WTC11 (cell line): ENCODE data around the gene GPC6.

Experiments
- ATF1 ChIP-seq: sonication (generic); formaldehyde crosslinking; IDR thresholded peaks from 2 replicates; pipeline ENCODE4 v1.8.1; 2023; ENCODE audit warnings: mild to moderate bottlenecking, moderate library complexity, missing genetic modification reagents
- CREB1 ChIP-seq: sonication (generic); formaldehyde crosslinking; IDR thresholded peaks from 2 replicates; pipeline ENCODE4 v1.8.0; 2023; ENCODE audit warnings: mild to moderate bottlenecking, missing genetic modification reagents
- CTCF ChIP-seq: fragments of 200-600 bp; IDR thresholded peaks from 2 replicates; pipeline ENCODE4 v1.8.0; 2022; ENCODE audit warnings: antibody characterized with exemption
- E2F1 ChIP-seq: sonication (generic); formaldehyde crosslinking; IDR thresholded peaks from 2 replicates; pipeline ENCODE4 v1.8.0; 2022; ENCODE audit warnings: mild to moderate bottlenecking, missing genetic modification reagents
- ELF4 ChIP-seq: sonication (generic); formaldehyde crosslinking; IDR thresholded peaks from 2 replicates; pipeline ENCODE4 v1.8.1; 2022; ENCODE audit warnings: low read depth, mild to moderate bottlenecking, moderate library complexity, missing genetic modification reagents
- FOXP1 ChIP-seq: sonication (generic); formaldehyde crosslinking; IDR thresholded peaks from 2 replicates; pipeline ENCODE4 v1.8.0; 2022; ENCODE audit warnings: missing genetic modification reagents, mild to moderate bottlenecking, moderate library complexity, borderline replicate concordance
- MXD4 ChIP-seq: fragments of 250-450 bp; sonication (Bioruptor Pico); IDR thresholded peaks from 2 replicates; pipeline ENCODE4 v1.8.0; 2021; ENCODE audit warnings: mild to moderate bottlenecking, moderate library complexity, borderline replicate concordance
- NR1H2 ChIP-seq: sonication (generic); formaldehyde crosslinking; IDR thresholded peaks from 2 replicates; pipeline ENCODE4 v1.9.0; 2021; ENCODE audit warnings: mild to moderate bottlenecking, moderate library complexity, missing genetic modification reagents
- SOX15 ChIP-seq: fragments of 250-450 bp; sonication (Bioruptor Pico); IDR thresholded peaks from 2 replicates; pipeline ENCODE4 v1.9.0; 2021; ENCODE audit warnings: mild to moderate bottlenecking
- SP1 ChIP-seq: sonication (generic); formaldehyde crosslinking; conservative IDR thresholded peaks from 2 replicates; pipeline ENCODE4 v1.8.1; 2022; ENCODE audit warnings: missing genetic modification reagents
- ZBTB43 ChIP-seq: sonication (generic); formaldehyde crosslinking; IDR thresholded peaks from 2 replicates; pipeline ENCODE4 v1.8.1; 2023; ENCODE audit warnings: mild to moderate bottlenecking, missing genetic modification reagents
- ZNF423 ChIP-seq: fragments of 250-450 bp; sonication (Bioruptor Pico); IDR thresholded peaks from 2 replicates; pipeline ENCODE4 v2.1.2; 2022; ENCODE audit warnings: mild to moderate bottlenecking, moderate library complexity
- TF ChIP-seq, protein P1 (sequence below): sonication (generic); formaldehyde crosslinking; IDR thresholded peaks from 2 replicates; pipeline ENCODE4 v1.8.1; 2023; ENCODE audit warnings: mild to moderate bottlenecking, missing genetic modification reagents, borderline replicate concordance
- TF ChIP-seq, protein P2 (sequence below): sonication (generic); formaldehyde crosslinking; IDR thresholded peaks from 2 replicates; pipeline ENCODE4 v1.8.0; 2023; ENCODE audit warnings: missing genetic modification reagents, mild to moderate bottlenecking, borderline replicate concordance

DNA sequence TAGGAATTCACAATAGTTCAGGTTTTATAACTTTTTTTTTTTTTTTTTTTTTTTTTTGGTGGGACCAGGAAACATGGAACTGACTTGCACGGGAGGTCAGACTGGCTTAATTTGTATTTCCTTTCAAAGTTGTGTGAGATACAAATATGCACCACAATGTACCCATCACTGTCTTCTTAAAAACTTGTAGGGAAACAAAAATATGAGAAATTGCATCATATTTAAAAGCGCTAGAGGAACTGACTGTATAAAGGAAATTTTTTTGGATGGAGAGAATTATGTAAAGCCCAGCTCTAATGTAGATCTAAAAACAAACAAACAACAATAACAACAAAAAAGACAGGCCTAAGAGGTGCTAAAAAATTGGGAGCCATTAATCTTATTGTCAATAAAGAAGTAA is 1006.3 kb downstream of the GPC6 start:
- TF ChIP-seq E2F1 (CRISPR knock-in tag): no peak
- no peak for TF ChIP-seq CTCF
- TF ChIP-seq CREB1 (CRISPR knock-in tag): no peak
- no peak for TF ChIP-seq SP1 (CRISPR knock-in tag)
- no peak for TF ChIP-seq ELF4 (CRISPR knock-in tag)
- TF ChIP-seq MXD4 (CRISPR knock-in tag): no peak
- TF ChIP-seq ATF1: no peak
- no peak for TF ChIP-seq FOXP1
- TF ChIP-seq ZBTB43 (CRISPR knock-in tag): no peak
- no peak for TF ChIP-seq NR1H2
- no peak for TF ChIP-seq SOX15 (CRISPR knock-in tag)
- TF ChIP-seq, protein P1, sequence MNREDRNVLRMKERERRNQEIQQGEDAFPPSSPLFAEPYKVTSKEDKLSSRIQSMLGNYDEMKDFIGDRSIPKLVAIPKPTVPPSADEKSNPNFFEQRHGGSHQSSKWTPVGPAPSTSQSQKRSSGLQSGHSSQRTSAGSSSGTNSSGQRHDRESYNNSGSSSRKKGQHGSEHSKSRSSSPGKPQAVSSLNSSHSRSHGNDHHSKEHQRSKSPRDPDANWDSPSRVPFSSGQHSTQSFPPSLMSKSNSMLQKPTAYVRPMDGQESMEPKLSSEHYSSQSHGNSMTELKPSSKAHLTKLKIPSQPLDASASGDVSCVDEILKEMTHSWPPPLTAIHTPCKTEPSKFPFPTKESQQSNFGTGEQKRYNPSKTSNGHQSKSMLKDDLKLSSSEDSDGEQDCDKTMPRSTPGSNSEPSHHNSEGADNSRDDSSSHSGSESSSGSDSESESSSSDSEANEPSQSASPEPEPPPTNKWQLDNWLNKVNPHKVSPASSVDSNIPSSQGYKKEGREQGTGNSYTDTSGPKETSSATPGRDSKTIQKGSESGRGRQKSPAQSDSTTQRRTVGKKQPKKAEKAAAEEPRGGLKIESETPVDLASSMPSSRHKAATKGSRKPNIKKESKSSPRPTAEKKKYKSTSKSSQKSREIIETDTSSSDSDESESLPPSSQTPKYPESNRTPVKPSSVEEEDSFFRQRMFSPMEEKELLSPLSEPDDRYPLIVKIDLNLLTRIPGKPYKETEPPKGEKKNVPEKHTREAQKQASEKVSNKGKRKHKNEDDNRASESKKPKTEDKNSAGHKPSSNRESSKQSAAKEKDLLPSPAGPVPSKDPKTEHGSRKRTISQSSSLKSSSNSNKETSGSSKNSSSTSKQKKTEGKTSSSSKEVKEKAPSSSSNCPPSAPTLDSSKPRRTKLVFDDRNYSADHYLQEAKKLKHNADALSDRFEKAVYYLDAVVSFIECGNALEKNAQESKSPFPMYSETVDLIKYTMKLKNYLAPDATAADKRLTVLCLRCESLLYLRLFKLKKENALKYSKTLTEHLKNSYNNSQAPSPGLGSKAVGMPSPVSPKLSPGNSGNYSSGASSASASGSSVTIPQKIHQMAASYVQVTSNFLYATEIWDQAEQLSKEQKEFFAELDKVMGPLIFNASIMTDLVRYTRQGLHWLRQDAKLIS (CRISPR knock-in tag): no peak
- TF ChIP-seq ZNF423 (CRISPR knock-in tag): no peak
- TF ChIP-seq, protein P2, sequence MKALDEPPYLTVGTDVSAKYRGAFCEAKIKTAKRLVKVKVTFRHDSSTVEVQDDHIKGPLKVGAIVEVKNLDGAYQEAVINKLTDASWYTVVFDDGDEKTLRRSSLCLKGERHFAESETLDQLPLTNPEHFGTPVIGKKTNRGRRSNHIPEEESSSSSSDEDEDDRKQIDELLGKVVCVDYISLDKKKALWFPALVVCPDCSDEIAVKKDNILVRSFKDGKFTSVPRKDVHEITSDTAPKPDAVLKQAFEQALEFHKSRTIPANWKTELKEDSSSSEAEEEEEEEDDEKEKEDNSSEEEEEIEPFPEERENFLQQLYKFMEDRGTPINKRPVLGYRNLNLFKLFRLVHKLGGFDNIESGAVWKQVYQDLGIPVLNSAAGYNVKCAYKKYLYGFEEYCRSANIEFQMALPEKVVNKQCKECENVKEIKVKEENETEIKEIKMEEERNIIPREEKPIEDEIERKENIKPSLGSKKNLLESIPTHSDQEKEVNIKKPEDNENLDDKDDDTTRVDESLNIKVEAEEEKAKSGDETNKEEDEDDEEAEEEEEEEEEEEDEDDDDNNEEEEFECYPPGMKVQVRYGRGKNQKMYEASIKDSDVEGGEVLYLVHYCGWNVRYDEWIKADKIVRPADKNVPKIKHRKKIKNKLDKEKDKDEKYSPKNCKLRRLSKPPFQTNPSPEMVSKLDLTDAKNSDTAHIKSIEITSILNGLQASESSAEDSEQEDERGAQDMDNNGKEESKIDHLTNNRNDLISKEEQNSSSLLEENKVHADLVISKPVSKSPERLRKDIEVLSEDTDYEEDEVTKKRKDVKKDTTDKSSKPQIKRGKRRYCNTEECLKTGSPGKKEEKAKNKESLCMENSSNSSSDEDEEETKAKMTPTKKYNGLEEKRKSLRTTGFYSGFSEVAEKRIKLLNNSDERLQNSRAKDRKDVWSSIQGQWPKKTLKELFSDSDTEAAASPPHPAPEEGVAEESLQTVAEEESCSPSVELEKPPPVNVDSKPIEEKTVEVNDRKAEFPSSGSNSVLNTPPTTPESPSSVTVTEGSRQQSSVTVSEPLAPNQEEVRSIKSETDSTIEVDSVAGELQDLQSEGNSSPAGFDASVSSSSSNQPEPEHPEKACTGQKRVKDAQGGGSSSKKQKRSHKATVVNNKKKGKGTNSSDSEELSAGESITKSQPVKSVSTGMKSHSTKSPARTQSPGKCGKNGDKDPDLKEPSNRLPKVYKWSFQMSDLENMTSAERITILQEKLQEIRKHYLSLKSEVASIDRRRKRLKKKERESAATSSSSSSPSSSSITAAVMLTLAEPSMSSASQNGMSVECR (CRISPR knock-in tag): no peak
